GM18498 (cell line): Measurements from ENCODE around the gene DZIP1L.

Experiments used
- ATAC-seq: cut with Tn5 transposase; IDR thresholded peaks from one replicate; pipeline ENCODE4 v1.9.1; 2021; ENCODE audit warnings: mild to moderate bottlenecking, moderate library complexity; ENCODE audit not compliant: unreplicated experiment

DZIP1L gene

DNA sequence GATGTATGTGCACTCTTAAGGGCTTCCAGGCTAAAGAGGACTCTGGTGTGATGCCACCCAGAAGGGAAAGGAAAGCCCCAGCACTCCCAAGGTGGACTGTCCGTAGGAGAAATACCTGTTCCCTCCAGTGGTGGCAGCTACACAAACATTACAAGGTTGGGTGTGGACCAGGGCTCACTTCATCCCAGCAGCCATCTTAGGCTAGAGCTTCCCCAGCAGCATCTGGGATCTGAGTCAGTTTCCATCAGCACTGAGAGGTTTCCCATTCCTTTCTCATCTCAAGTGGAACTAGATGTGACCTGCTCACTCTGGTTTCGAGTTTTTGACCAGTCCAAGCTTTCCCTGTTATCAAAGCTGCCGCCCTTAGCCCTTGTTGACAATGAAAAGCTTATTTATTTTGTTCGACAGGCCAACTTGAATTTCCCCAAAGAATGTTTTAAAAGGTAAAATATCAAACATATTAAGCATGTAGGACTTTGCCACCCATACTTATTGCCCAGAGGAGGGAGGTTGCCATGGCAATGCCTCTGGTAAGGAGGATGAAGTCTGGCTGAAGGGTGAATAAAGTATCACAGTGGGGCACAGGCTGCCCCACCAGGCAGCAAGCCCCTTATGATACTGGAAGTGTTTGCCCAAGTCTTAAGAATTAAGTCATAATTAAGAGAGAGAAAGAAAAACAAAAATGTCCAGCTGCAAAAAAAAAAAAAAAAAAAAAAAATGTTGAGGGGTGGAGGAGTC lies 76.5 kb downstream of the DZIP1L start:
- no peak for ATAC-seq

DNA sequence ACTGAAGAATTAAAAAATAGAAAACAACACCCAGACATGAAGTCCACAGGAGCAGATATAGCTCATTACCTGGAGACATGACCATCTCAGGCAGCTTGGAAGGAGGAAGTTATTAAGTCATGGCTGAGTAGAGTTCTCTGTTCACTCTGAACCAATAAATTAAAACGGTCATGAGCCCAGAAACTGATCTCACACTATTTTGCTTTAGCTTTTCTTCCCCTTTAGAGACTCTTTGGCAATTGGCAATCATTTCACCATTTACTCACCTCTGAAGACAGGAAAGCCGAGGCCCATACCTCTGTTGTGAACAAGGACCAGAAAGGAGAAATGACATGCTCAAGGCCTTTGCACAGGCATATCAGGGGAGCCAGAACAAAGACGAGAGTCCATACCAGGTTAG lies 78.8 kb downstream of the DZIP1L start:
- ATAC-seq, result peak; percentile 38

DNA sequence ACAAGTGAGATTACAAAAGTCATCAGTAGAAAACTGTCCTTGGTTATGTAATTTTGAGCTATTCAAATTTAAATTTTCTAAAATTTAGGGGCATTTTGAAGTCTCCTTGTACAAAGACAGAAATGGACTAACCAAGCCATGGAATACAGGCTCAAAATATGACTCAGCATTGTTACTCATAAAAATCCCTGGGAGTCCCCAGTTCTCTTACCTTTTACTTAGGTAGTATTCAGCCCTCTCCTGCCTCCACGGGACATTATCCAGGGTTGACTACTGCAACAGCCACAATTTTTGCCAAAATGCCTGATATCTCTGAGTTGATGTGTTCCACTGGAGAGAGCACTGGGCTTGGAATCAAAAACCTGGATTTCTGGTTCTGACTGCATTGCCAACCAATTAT lies 80.5 kb downstream of the DZIP1L start:
- ATAC-seq, result no peak

- ATAC-seq, result no peak
Observed at GRCh38 chr3:138033202-138033691, 82.2 kb downstream of the DZIP1L start.

- ATAC-seq, result no peak
Observed at GRCh38 chr3:138032567-138032966, 82.8 kb downstream of the DZIP1L start.

DNA sequence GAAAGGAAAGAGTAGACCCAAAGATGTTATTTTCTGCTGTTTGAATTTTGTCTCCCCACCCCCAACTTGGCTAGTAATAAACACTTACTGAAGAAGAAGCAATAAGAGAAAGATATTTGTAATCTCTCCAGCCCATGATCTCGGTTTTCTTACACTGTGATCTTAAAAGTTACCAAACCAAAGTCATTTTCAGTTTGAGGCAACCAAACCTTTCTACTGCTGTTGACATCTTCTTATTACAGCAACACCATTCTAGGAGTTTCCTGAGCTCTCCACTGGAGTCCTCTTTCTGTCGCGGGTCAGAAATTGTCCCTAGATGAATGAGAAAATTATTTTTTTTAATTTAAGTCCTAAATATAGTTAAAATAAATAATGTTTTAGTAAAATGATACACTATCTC lies 83.9 kb downstream of the DZIP1L start:
- ATAC-seq, result no peak

DNA sequence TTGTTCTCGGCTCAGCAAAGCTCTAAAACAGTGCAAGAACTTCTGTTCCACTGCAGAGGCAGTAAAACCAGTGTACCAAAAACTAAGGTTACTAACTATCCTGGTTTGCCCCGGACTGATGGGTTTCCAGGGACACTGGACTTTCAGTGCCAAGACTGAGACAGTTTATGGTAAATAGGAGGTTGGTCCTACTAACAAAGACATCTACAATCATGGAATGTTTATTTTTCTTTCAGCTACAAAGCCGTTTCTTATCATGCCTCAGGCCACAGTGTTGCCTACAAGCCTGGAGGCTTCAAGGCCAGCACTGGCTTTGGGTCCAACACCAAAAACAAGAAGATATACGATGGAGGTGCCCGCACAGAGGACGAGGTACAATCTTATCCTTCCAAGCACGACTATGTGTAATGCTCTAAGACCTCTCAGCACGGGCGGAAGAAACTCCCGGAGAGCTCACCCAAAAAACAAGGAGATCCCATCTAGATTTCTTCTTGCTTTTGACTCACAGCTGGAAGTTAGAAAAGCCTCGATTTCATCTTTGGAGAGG lies 84.6 kb downstream of the DZIP1L start:
- no peak for ATAC-seq

- no peak for ATAC-seq
Observed at GRCh38 chr3:138027821-138028220, 87.6 kb downstream of the DZIP1L start.

GRCh38 chr3:138025553-138025952 lies 89.9 kb downstream of the DZIP1L start:
- ATAC-seq, result no peak

DNA sequence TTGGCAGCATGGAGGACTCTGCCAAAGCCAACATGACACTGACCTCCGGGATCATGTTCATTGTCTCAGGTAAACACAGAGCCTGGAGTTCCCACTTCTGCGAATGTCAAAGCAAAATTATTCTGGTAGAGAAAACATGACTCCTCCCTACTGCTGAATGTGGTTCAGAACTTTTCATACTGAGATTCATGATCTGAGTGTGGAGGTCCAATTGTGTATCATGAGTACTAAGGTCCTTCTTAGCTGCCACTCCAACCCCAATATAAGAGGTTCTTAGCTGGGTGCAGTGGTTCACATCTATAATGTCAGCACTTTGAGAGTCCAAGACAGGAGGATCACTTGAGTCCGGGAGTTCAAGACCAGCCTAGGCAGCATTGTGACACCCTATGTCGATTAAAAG lies 91.7 kb downstream of the DZIP1L start:
- no peak for ATAC-seq

DNA sequence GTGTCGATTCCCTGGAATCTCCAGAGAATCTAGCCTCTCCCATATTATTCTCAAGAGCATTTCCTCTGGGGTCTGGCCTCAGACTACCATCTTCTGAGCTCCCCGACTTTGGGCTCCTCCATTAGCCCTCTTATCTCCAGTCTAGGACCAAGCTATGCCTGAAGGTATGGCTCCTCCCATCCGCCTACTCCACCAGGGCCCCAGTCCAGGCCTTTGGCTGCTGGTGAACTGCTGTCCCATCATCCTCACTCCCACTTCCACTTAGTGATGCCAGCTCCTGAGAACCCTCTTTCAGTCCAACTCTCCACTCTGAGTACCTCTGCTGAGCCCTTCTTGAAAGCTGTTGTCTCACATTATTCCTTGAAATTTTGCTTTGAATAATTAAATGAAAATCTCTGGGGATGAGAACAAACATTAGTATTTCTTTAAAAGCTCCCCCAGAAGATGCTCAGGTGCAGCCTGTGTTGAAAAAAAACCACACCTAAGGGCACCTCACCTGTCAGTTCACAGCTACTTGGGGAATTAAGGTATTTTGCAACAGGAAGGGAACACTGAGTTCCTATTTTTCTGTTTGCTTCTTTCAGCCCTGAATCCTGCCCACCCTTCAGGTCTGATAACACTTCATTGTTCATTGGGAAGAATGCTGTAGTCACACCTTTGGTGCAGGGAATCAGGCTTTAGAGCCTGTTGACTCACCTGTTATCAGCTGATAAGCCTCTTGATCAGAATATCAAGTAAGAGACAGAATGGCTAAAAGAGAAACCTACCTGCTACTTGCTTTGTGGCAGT lies 95.9 kb downstream of the DZIP1L start:
- no peak for ATAC-seq

GRCh38 chr3:138016065-138016464 lies 99.3 kb downstream of the DZIP1L start:
- ATAC-seq, result no peak

DNA sequence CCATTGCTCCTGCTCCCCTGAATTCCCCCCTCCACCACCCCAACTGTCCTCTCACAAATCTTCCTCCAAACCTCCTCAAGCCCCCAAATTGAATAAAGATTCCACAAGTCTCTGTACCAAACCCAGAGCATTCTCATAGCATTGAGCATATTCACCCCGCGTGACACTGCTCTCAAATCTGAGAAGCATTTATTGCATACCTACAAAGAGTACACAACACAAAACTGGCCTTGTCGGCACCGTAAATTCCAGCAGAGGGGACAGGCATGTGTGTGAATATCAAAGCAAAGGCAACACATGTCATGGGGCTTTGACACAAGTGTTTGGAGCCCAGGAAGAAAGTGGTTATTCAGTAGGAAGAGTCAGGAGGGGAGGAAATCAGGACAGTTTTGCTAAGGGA lies 102.9 kb downstream of the DZIP1L start:
- no peak for ATAC-seq
